Liver (tissue), 9 donors: Measurements from ENCODE around the gene GAL. TPM values are rescaled to one million over a fixed set of nuclear protein-coding genes. Genes with fewer than 3 reads are reported as not detected.

ENCODE experiments used
- DNase-seq: peaks from one replicate; pipeline ENCODE4 v3.0.0-alpha.2; 2017; ENCODE audit warnings: low spot score
- H3K27ac ChIP-seq, 2 donors: one replicate each; pipeline ENCODE4 v1.7.0; 2013; ENCODE audit warnings: inconsistent platforms in 2 of 2, low read length in 2 of 2, control low read depth in 1 of 2, low read depth in 1 of 2, mild to moderate bottlenecking in 1 of 2
- H3K27me3 ChIP-seq, 4 donors: one replicate each; pipeline versions ENCODE4 v1.6.1 to v1.7.0; 2013; ENCODE audit warnings: low read length in 3 of 4, inconsistent platforms in 1 of 4, mild to moderate bottlenecking in 1 of 4, moderate library complexity in 1 of 4; ENCODE audit not compliant: control insufficient read depth in 4 of 4, insufficient read depth in 4 of 4
- H3K36me3 ChIP-seq, 4 donors: one replicate each; pipeline versions ENCODE4 v1.6.1 to v1.7.0; 2013; ENCODE audit warnings: low read length in 3 of 4, mild to moderate bottlenecking in 3 of 4, low read depth in 1 of 4, moderate library complexity in 1 of 4; ENCODE audit not compliant: control insufficient read depth in 4 of 4, insufficient read depth in 3 of 4
- H3K4me1 ChIP-seq, 4 donors: one replicate each; pipeline versions ENCODE4 v1.6.1 to v1.7.0; 2013; ENCODE audit warnings: low read length in 3 of 4, mild to moderate bottlenecking in 3 of 4, moderate library complexity in 1 of 4; ENCODE audit not compliant: control insufficient read depth in 4 of 4, insufficient read depth in 4 of 4
- H3K4me3 ChIP-seq, 3 donors: one replicate each; pipeline versions ENCODE4 v1.6.1 to v1.7.0; 2013; ENCODE audit warnings: low read length in 3 of 3, control low read depth in 1 of 3, low read depth in 1 of 3, mild to moderate bottlenecking in 1 of 3
- H3K9ac ChIP-seq, 2 donors: one replicate each; pipeline ENCODE4 v1.7.0; 2013; ENCODE audit warnings: low read length in 2 of 2, mild to moderate bottlenecking in 2 of 2, moderate library complexity in 2 of 2, control low read depth in 1 of 2, low read depth in 1 of 2
- H3K9me3 ChIP-seq, 4 donors: one replicate each; pipeline versions ENCODE4 v1.6.1 to v1.7.0; 2013; ENCODE audit warnings: low read length in 3 of 4; ENCODE audit not compliant: control insufficient read depth in 4 of 4
- CTCF ChIP-seq: fragments of 150-350 bp; IDR thresholded peaks from 2 replicates; pipeline ENCODE4 v1.5.1; 2017; ENCODE audit warnings: improper control_type of control experiment, low read depth, low read length; ENCODE audit not compliant: missing input control
- EGR1 ChIP-seq, 2 donors: IDR thresholded peaks; 2 replicates each; pipeline ENCODE4 v1.6.1; 2016 to 2018; ENCODE audit warnings: antibody characterized with exemption in 2 of 2, low read depth in 2 of 2
- FOXA1 ChIP-seq: IDR thresholded peaks from 2 replicates; pipeline ENCODE4 v1.6.1; 2016; ENCODE audit warnings: antibody characterized with exemption
- FOXA2 ChIP-seq: IDR thresholded peaks from 2 replicates; pipeline ENCODE4 v1.6.1; 2016; ENCODE audit warnings: antibody characterized with exemption
- GABPA ChIP-seq, 2 donors: IDR thresholded peaks in 1 of 2; conservative IDR thresholded peaks in 1 of 2; 2 replicates each; pipeline ENCODE4 v1.6.1; 2016; ENCODE audit warnings: antibody characterized with exemption in 2 of 2, mild to moderate bottlenecking in 1 of 2, moderate library complexity in 1 of 2
- HNF4A ChIP-seq, 2 donors: conservative IDR thresholded peaks; 2 replicates each; pipeline ENCODE4 v1.6.1; 2016; ENCODE audit warnings: antibody characterized with exemption in 2 of 2, mild to moderate bottlenecking in 2 of 2
- HNF4G ChIP-seq: IDR thresholded peaks from 2 replicates; pipeline ENCODE4 v1.6.1; 2016; ENCODE audit warnings: antibody characterized with exemption
- JUND ChIP-seq, 2 donors: IDR thresholded peaks; 2 replicates each; pipeline ENCODE4 v1.6.1; 2016; ENCODE audit warnings: antibody characterized with exemption in 2 of 2
- NR2F2 ChIP-seq: IDR thresholded peaks from 2 replicates; pipeline ENCODE4 v1.6.1; 2016; ENCODE audit warnings: antibody characterized with exemption
- RAD21 ChIP-seq, 2 donors: IDR thresholded peaks; 2 replicates each; pipeline ENCODE4 v1.6.1; 2016; ENCODE audit warnings: antibody characterized with exemption in 2 of 2, mild to moderate bottlenecking in 2 of 2
- RXRA ChIP-seq, 2 donors: IDR thresholded peaks; 2 replicates each; pipeline ENCODE4 v1.6.1; 2017 to 2018; ENCODE audit warnings: antibody characterized with exemption in 2 of 2, mild to moderate bottlenecking in 1 of 2
- SP1 ChIP-seq: IDR thresholded peaks from 2 replicates; pipeline ENCODE4 v1.6.1; 2018; ENCODE audit warnings: antibody characterized with exemption, mild to moderate bottlenecking
- TAF1 ChIP-seq: conservative IDR thresholded peaks from 2 replicates; pipeline ENCODE4 v1.6.1; 2016; ENCODE audit warnings: antibody characterized with exemption, mild to moderate bottlenecking
- YY1 ChIP-seq: IDR thresholded peaks from 2 replicates; pipeline ENCODE4 v1.6.1; 2016; ENCODE audit warnings: antibody characterized with exemption, mild to moderate bottlenecking
- ZBTB33 ChIP-seq: IDR thresholded peaks from 2 replicates; pipeline ENCODE4 v1.6.1; 2016; ENCODE audit warnings: antibody characterized with exemption
- WGBS: extraction: QIAGEN DNeasy Blood & Tissue Kit; methylation state at CpG from one replicate; pipeline ENCODE4 v1.1.7; 2013; 5-methylcytosine and 5-hydroxymethylcytosine counted together
- polyA plus RNA-seq, 2 donors: library from polyadenylated mRNA; stranded (reverse) in 1 of 2; unstranded in 1 of 2; fragments of 200-250 nt in 1 of 2; fragments of >200 nt in 1 of 2; fragmentation: Nextera tagmentation in 1 of 2; extraction: Ambion mirVana in 1 of 2; gene quantifications; one replicate each; pipeline versions ENCODE4 v1.2.1 to v1.2.3, GENCODE V29; 2013 to 2015
- total RNA-seq, 2 donors: library from RNA; depleted of rRNA; stranded (reverse); fragments of >200 nt; gene quantifications; one replicate each; pipeline ENCODE4 v1.2.3, GENCODE V29; 2014
- TF ChIP-seq, protein P1 (sequence below): IDR thresholded peaks from 2 replicates; pipeline ENCODE4 v1.6.1; 2016; ENCODE audit warnings: antibody characterized with exemption, mild to moderate bottlenecking
- TF ChIP-seq, protein P2 (sequence below): IDR thresholded peaks from 2 replicates; pipeline ENCODE4 v1.6.1; 2016; ENCODE audit warnings: antibody characterized with exemption
- donor health status: healthy.
- donor health status: healthy.
- donor health status: healthy.
- donor health status: healthy.
- donor health status: healthy.

Gene GAL
- total and polyA plus RNA-seq, 4 donors: 0.47 TPM; not detected in 3

DNA sequence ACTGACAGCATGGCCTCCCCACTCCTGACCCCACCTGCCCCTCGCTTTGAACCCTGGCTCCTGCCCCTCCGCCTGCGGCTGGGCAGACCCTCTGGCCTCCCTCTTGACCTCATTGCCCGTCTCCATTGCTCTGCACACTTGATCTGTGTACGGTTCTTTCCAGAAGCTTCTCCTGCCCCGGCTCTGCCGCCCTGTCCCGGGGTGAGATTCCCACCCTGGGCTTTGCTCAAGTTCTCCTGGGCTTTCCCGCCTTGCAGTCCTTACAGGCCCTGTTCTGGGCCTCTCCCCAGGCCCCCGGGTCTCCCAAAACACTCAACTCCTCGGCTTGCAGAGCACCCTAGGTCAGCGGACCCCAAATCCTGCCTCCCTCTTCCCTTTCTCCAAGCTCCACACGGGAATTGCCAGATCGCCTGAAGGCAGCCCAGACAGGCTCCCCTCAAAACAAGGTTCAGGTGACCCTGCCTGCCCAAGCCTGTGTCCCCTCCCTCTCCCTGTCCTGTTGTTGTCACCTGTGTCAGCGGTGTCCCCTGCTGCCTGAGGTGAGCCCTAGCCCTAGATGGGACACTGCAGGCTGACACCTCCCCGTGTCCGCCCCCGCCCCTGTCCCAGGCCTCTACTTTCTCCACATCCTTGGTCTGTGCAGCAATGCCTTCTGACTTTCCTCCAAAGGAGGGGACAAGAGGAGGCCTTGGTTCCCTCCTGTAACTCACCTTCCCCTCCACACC lies 1.5 kb downstream of the GAL start:
- DNase-seq: no peak
- no peak overlapping the region for H3K4me3 ChIP-seq
- H3K27ac ChIP-seq: no peak overlapping the region
- no peak overlapping the region for H3K9ac ChIP-seq
- peaks cover 0 to 11% (median 7%) of the 10 kb centered on the region in 4 donors for H3K4me1 ChIP-seq
- no peaks in the 10 kb centered on the region for H3K36me3 ChIP-seq
- TF ChIP-seq TAF1 (no peak), HNF4G (no peak), NR2F2 (no peak), FOXA2 (no peak), RXRA (IDR thresholded peaks at IDR 0.05) (no peak), EGR1 (IDR thresholded peaks at IDR 0.05; ENCODE audit: low read depth in 2 of 2) (no peak), YY1 (no peak), HNF4A (conservative IDR thresholded peaks at IDR 0.05) (no peak)
- TF ChIP-seq, protein P1, sequence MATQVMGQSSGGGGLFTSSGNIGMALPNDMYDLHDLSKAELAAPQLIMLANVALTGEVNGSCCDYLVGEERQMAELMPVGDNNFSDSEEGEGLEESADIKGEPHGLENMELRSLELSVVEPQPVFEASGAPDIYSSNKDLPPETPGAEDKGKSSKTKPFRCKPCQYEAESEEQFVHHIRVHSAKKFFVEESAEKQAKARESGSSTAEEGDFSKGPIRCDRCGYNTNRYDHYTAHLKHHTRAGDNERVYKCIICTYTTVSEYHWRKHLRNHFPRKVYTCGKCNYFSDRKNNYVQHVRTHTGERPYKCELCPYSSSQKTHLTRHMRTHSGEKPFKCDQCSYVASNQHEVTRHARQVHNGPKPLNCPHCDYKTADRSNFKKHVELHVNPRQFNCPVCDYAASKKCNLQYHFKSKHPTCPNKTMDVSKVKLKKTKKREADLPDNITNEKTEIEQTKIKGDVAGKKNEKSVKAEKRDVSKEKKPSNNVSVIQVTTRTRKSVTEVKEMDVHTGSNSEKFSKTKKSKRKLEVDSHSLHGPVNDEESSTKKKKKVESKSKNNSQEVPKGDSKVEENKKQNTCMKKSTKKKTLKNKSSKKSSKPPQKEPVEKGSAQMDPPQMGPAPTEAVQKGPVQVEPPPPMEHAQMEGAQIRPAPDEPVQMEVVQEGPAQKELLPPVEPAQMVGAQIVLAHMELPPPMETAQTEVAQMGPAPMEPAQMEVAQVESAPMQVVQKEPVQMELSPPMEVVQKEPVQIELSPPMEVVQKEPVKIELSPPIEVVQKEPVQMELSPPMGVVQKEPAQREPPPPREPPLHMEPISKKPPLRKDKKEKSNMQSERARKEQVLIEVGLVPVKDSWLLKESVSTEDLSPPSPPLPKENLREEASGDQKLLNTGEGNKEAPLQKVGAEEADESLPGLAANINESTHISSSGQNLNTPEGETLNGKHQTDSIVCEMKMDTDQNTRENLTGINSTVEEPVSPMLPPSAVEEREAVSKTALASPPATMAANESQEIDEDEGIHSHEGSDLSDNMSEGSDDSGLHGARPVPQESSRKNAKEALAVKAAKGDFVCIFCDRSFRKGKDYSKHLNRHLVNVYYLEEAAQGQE: no peak
- H3K27me3 ChIP-seq: peaks cover 0 to 10% (median 5%) of the 10 kb centered on the region in 4 donors
- 94% methylated on average over 18 of the region's 18 CpGs for WGBS
- no peaks in the 10 kb centered on the region for H3K9me3 ChIP-seq

DNA sequence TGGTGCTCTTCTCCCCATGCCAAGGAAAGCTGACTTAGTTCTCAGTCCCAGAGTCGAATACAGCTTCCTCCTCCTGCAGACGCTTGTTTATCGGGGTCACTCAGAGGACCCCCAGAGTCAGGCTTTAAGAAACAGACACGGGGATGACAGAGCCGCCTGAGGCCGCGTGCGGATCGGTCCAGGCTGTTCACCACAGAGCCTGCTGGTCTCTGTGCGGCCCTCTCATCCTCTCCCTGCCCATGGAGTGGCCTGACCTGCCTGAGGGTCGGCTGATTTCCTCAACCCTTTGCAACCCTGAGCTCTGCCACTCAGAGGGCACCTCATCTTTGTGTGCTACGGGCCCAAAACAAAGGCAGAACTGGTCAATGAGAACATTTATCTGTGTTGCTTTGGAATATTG lies 2.1 kb downstream of the GAL start:
- Histone ChIP-seq H3K4me1 (peaks cover 0 to 11% (median 7%) of the 10 kb centered on the region in 4 donors), H3K27ac (no peak overlapping the region), H3K36me3 (no peaks in the 10 kb centered on the region), H3K4me3 (no peak overlapping the region), H3K9ac (no peak overlapping the region), H3K9me3 (no peaks in the 10 kb centered on the region), H3K27me3 (peaks cover 0 to 10% (median 5%) of the 10 kb centered on the region in 4 donors)
- DNase-seq: no peak
- no peak for TF ChIP-seq ZBTB33
- no peak for TF ChIP-seq TAF1
- TF ChIP-seq HNF4A (conservative IDR thresholded peaks at IDR 0.05): no peak
- no peak for TF ChIP-seq RAD21 (IDR thresholded peaks at IDR 0.05)
- no peak for TF ChIP-seq FOXA2
- no peak for TF ChIP-seq FOXA1
- no peak for TF ChIP-seq NR2F2
- no peak for TF ChIP-seq RXRA (IDR thresholded peaks at IDR 0.05)
- TF ChIP-seq, protein P1: no peak
- no peak for TF ChIP-seq GABPA (IDR thresholded peaks at IDR 0.05 in 1 of 2, conservative IDR thresholded peaks at IDR 0.05 in 1 of 2)
- no peak for TF ChIP-seq HNF4G
- TF ChIP-seq SP1: no peak
- no peak for TF ChIP-seq JUND (IDR thresholded peaks at IDR 0.05)
- TF ChIP-seq CTCF: no peak
- TF ChIP-seq, protein P2, sequence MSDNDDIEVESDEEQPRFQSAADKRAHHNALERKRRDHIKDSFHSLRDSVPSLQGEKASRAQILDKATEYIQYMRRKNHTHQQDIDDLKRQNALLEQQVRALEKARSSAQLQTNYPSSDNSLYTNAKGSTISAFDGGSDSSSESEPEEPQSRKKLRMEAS: no peak
- 94% methylated on average over 12 of the region's 12 CpGs for WGBS
